DMS79 treated with DMSO at 0.1 percent for 48 hours (cell line): Measurements from ENCODE around the gene R3HDM1.
"Not testable (repeated sequence)": the region's sequence is repeated elsewhere in the genome, so short reads cannot be mapped to it uniquely, and the experiment has no call there.

Experiments used
- DNase-seq: peaks from one replicate; lab custom pipeline; 2025; lab: John Stamatoyannopoulos, UW

Gene R3HDM1

GRCh38 chr2:135709992-135710391 is 178.7 kb downstream of the R3HDM1 start:
- peak; percentile 32 for DNase-seq

DNA sequence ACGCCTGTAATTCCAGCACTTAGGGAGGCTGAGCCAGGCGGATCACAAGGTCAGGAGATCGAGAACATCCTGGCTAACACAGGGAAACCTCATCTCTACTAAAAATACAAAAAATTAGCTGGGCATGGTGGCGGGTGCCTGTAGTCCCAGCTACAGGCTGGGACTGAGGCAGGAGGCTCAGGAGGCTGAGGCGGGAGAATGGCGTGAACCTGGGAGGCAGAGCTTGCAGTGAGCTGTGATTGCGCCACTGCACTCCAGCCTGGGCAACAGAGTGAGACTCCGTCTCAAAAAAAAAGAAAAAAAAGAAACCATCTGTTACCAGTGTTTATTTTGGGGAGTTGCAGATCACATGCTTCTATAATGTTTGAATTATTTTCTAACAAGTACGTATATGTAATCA is 183.8 kb downstream of the R3HDM1 start:
- not testable (repeated sequence) for DNase-seq

GRCh38 chr2:135728064-135728743 is 196.9 kb downstream of the R3HDM1 start:
- no peak for DNase-seq

DNA sequence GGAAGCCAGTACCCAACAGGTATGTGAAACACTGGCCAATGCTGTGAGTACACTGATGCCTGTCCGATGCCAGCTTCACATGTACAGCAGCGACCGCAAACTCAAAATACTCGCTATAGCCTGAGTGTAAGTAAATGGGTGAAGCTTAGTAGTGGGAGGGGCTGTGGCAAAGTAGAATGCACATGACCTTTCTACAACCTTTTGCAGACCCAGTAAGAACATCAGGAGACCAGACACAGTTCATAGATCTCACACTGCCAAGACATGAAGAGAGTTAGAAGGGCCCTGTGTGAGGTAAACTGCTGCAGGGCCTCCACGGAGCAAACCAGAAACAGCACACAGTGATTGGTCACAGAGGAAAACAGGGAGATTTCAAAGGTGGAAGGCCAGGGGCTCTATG is 201.3 kb downstream of the R3HDM1 start:
- no peak for DNase-seq

DNA sequence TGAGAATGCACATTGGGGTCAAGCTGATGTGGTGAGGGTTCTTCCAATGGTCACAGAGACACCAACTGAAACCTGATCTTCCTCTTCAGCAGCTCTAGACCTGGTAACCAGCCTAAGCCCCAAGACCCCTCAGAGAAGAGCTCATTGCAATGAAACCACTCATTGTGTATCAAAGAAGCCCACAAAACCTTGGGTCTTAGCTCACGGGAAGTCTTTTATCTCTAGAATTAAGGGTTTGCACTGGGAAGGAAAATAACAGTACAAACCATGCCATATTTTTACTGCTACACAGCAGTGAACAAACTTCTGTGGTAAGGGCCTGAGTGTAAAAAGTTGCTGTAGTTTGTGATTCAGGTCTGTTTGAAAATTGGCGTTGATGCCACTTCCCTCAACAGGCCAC is 201.8 kb downstream of the R3HDM1 start:
- DNase-seq = no peak

DNA sequence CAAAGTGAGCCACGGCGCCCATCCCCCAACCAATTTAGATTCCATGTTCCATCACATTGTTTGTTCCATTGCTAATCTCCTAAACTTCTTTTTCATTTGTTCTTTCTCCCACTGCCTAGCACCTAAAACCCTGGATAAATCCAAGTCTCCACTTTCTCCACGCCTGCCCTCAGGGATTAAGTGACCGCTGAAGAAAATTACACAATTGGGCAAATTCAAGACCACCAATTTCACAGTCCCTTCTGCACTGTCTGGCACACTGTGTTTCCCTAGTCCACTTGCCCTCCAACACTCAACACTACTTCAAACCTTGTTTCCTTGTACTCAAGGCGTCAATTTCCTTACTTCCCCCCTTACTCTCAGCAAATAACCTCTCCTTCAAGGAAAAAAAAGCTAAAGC is 205.3 kb downstream of the R3HDM1 start:
- no peak for DNase-seq

GRCh38 chr2:135740206-135740605 is 208.9 kb downstream of the R3HDM1 start:
- DNase-seq = no peak

DNA sequence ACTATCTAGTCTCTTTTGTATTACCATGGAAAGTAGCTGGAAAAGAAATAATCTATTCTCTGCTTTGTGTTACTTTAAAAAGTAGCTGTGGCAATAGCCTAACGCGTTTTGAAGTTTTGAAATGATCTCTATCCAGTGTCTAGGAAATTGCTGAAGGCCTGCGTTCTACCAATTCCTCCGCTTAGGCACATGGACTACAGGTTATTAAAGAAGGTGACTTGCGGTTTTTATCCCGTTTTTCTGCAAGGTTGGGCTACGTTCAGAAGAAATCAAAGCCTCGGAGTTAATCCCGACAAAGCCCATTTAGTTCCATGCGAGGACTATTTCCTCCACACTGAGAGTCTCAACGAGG is 209.7 kb downstream of the R3HDM1 start:
- no peak for DNase-seq

DNA sequence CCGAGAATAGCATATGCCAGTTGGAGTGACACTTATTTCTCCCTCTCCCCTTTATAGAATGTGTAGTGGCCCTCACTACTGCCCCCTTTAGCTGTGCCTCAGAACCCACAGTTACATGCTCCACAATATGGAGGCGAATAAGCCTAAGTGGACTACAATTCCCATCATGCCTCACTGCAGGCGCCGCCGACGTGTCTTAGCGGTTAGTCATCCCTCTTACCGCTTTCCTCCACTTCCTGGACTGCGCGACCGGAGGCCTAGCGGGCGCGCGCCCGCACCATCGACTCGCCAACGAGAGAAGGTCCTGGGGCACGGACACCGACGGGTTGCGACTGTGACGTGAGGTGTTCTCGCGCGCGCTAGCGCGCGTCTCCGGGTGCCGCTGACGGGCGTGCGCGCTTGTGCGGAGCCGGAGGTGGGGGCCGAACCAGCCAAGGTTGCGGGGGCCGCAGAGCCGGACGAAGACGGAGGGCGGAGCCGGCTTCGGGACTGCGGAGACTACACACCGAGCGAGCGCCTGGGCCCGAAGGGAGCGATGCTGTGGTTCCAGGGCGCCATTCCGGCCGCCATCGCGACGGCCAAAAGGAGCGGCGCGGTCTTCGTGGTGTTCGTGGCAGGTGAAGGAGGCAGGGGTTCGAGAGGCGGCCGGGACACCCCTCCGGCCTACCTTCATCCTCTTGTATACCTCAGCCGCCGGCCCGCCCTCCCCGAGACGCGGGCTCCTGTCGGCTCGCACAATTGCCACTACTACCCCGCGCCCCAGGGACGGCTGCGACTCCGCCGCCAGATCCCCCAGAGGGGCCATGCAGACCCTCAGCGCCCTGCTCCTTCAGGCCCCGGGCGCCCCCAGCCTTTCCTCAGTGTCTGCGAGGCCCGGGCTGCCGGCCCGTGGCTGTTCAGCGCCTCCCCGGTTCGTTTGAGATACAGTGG is 210.4 kb downstream of the R3HDM1 start, which contains the start of gene UBXN4:
UBXN4 (plus strand) TSS at position 461 of the 930 bp plus-strand sequence; CDS start at position 536, 75 bp downstream.
- DNase-seq = peak; percentile 96

GRCh38 chr2:135742325-135742757 is 211.1 kb downstream of the R3HDM1 start:
- peak; percentile 57 for DNase-seq

GRCh38 chr2:135743860-135744259 is 212.6 kb downstream of the R3HDM1 start:
- DNase-seq = no peak

DNA sequence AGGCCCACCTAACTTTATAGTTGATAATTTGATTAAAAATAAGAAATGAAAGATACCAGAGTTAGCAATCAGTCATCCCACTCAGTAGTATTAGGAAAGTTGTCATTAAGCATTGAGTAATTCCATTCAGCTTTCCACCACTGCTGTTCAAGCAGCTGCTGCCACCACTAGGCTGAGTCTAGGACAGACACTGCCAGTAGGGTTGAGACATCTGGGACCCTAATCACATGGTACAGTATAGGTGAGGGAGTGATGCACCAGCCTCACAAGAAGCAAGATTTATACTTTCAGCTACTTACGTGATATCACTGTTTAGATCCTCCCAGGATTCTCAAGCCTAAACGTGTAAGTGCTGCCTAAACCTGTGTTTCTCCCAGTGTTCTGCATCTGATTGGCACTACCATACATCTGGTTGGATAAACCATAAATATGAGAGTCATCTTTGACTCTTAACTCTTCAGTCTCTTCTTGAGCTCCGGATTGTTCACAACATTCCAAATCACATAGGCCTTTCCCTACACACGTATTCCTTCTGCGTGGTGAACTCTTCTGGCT is 213.6 kb downstream of the R3HDM1 start:
- no peak for DNase-seq

DNA sequence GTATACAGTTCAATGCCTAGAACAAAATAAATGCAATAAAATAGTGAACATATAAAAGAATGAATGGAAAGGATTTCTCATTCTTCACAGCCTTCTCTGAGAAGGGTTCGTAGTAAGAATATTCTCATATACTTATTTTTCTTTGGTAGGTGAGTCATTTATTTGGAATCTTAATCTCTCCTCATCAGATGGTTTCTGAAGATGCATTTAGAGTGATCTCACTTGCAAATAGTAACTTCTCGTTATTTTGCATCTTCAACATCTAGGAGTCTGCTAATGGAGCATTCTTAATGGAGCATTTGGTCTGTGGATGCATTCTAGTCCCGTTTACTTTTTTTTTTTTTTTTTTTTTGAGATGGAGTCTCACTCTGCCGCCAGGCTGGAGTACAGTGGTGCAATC is 214.3 kb downstream of the R3HDM1 start:
- DNase-seq = no peak

DNA sequence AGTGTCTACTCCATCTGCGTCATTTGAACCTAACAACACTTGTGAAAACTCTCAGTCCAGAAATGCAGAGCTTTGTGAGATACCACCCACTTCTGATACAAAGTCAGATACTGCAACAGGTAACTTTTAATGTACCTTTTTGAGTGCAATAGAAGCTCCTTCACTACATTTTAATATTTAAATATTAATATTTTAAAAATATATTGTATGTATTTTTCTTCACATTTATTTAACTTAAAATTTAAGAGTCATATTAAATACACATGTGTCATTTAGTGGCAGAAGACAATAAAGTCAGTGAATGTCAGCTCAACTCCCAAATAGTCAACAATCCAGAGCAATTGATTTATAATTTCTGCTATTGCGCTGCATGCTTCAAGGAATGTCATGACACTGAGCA is 224.3 kb downstream of the R3HDM1 start:
- DNase-seq = no peak

DNA sequence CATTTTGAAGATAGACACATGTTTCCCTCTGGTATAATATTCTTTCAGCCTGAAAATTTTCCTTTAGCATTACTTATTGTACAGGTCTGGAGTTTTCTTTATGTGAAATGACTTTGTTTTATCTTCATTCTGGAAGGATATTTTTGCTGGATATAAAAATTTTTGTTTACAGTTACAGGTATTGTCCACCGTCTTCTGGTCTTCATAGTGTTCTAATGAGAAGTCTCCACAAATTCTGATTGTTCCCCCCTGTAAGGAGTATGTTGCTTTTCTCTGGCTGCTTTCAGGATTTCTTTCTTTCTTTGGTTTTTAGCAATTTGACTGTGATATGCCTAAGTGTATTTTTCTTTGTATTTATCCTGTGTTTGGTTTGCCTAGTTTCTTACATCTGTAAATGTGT is 225.4 kb downstream of the R3HDM1 start:
- DNase-seq = no peak

DNA sequence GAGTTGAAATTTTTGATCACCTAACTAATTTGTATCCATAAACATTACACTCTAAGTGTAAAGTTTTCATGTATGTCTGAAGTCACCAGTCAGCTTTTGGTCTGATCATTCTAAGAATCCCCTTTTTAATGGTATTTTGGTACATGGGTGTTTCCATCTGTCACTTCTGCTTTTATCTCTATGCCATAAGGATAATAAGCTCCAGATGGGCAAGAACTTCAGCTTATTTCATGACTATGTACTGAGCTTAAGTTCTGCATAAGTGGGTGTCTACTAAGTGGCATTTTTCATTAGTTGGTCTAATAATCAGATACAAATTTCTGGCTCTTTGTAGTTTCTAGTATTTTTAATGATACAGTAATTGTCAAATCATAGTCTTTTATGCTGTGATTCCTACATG is 230.7 kb downstream of the R3HDM1 start:
- DNase-seq = no peak

GRCh38 chr2:135762530-135762929 is 231.2 kb downstream of the R3HDM1 start:
- no peak for DNase-seq

- no peak for DNase-seq
These were observed 237.6 kb downstream of the R3HDM1 start for GRCh38 chr2:135768863-135769262.

DNA sequence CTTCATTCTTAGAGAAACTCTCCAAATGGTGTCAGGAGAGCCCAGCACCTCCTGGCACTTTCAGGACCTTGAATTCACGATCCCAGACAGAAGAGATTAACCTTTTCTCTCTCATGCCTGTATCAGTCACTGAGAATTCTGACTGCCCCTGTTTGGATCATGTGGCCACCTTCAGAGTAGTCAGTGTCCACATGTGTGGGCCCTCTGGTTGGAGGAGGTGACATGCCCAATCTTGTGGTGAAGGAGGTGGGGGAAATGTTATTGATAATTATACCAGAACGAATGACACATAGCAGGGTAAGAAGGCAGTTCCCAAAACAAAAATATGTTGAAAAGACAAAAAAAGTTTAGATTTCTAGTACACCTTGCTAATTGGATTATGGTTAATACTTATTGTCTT is 242.0 kb downstream of the R3HDM1 start:
- no peak for DNase-seq

GRCh38 chr2:135773917-135774316 is 242.6 kb downstream of the R3HDM1 start:
- DNase-seq = no peak
